ENCODE measurements around the gene PTOV1. TPM values are rescaled to one million over a fixed set of nuclear protein-coding genes. Genes with fewer than 3 reads are reported as not detected.

PTOV1 gene
- total and polyA plus RNA-seq, 2 of the 13 experiments (the other 11 are each of a cell fraction or from before 2014, with no cell fraction given) = 63.5 to 68.5 TPM

DNA sequence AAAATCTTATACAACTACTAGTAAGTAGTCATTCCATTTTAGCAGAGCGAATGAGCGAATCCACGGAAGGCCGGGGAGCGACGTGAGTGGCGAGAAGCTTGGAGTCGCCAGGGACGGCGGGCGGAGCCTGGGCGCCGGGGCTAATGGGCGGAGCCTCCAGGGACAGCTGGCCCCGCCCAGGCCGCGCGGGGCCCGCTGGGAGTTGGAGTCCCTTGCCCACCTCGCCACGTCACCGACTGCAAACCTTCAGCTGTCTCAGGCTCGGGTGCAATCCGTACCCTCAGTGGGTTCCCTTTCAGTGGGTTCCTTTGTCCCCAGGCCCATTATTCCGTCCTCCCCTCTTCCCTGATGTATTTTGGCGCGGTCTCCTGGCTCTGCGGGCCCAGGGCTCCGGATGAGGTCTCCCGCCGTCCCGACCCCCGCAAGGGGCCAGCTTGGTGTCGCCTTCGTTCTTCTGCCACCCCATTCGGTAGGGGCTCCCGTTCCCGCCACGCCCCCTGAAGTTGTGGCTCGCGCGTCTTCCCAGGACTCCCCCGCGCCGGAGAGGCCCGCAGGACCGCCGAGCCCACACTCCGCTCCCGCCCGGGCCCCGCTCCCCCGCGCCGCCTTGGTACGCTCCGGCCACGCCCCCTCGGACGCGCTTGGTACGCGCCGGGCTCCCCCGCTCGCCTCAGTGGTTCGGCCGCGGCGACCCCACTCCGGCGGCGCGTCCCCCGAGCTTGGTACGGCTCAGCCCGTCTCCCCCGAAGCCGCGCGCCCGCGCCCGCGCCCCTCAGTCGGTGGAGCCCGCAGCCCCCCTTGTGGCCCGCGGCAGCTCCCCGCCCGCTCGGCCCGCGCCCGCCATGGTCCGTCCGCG lies at the start of gene PTOV1 (continued):
- TF ChIP-seq, protein P1, sequence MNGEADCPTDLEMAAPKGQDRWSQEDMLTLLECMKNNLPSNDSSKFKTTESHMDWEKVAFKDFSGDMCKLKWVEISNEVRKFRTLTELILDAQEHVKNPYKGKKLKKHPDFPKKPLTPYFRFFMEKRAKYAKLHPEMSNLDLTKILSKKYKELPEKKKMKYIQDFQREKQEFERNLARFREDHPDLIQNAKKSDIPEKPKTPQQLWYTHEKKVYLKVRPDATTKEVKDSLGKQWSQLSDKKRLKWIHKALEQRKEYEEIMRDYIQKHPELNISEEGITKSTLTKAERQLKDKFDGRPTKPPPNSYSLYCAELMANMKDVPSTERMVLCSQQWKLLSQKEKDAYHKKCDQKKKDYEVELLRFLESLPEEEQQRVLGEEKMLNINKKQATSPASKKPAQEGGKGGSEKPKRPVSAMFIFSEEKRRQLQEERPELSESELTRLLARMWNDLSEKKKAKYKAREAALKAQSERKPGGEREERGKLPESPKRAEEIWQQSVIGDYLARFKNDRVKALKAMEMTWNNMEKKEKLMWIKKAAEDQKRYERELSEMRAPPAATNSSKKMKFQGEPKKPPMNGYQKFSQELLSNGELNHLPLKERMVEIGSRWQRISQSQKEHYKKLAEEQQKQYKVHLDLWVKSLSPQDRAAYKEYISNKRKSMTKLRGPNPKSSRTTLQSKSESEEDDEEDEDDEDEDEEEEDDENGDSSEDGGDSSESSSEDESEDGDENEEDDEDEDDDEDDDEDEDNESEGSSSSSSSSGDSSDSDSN (CRISPR knock-in tag; IDR thresholded peaks at IDR 0.05) = no peak; the same call in none of the 2 replicates
- TF ChIP-seq, protein P2, sequence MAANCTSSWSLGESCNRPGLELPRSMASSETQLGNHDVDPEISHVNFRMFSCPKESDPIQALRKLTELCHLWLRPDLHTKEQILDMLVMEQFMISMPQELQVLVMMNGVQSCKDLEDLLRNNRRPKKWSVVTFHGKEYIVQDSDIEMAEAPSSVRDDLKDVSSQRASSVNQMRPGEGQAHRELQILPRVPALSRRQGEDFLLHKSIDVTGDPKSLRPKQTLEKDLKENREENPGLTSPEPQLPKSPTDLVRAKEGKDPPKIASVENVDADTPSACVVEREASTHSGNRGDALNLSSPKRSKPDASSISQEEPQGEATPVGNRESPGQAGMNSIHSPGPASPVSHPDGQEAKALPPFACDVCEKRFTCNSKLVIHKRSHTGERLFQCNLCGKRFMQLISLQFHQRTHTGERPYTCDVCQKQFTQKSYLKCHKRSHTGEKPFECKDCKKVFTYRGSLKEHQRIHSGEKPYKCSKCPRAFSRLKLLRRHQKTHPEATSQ (CRISPR knock-in tag; IDR thresholded peaks at IDR 0.05; ENCODE audit: borderline replicate concordance) = no peak
- TF ChIP-seq ZSCAN9 (CRISPR knock-in tag; IDR thresholded peaks at IDR 0.05; ENCODE audit: borderline replicate concordance) (0 out of 2 replicates have a peak, but pooled peaks have one; percentile 20), ZNF12 (CRISPR knock-in tag; IDR thresholded peaks at IDR 0.05) (peak; percentile 23; the same call in 1 of the 2 replicates), SP5 (CRISPR knock-in tag; IDR thresholded peaks at IDR 0.05; ENCODE audit: borderline replicate concordance, low read depth) (peak; percentile 85; the same call in 1 of the 2 replicates), ATF7-NPFF (CRISPR knock-in tag; IDR thresholded peaks at IDR 0.05; ENCODE audit: low read depth) (0 out of 2 replicates have a peak, but pooled peaks have one; percentile 55), EED (CRISPR knock-in tag; IDR thresholded peaks at IDR 0.05) (0 out of 2 replicates have a peak, but pooled peaks have one; percentile 68), ZFX (CRISPR knock-in tag; IDR thresholded peaks at IDR 0.05; ENCODE audit: low read depth) (peak; percentile 97), GATA4 (IDR thresholded peaks at IDR 0.05; ENCODE audit: borderline replicate concordance, low read depth) (no peak), MAFF (IDR thresholded peaks at IDR 0.05; ENCODE audit: low read depth, low read length) (no peak), ZNF274 (CRISPR knock-in tag; IDR thresholded peaks at IDR 0.05) (peak; percentile 55), ZNF350 (CRISPR knock-in tag; IDR thresholded peaks at IDR 0.05; ENCODE audit: borderline replicate concordance, low read depth) (peak; percentile 55; the same call in 1 of the 2 replicates), ZFYVE20 (CRISPR knock-in tag; IDR thresholded peaks at IDR 0.05; ENCODE audit: borderline replicate concordance, low read depth) (no peak), PPARG (CRISPR knock-in tag; conservative IDR thresholded peaks at IDR 0.05) (peak; percentile 23; the same call in 1 of the 2 replicates), NBN (conservative IDR thresholded peaks at IDR 0.05) (no peak)
- TF ChIP-seq, protein P3, sequence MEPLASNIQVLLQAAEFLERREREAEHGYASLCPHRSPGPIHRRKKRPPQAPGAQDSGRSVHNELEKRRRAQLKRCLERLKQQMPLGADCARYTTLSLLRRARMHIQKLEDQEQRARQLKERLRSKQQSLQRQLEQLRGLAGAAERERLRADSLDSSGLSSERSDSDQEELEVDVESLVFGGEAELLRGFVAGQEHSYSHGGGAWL (CRISPR knock-in tag; IDR thresholded peaks at IDR 0.05) = peak; percentile 62; the same call in 1 of the 2 replicates
- TF ChIP-seq, protein P4, sequence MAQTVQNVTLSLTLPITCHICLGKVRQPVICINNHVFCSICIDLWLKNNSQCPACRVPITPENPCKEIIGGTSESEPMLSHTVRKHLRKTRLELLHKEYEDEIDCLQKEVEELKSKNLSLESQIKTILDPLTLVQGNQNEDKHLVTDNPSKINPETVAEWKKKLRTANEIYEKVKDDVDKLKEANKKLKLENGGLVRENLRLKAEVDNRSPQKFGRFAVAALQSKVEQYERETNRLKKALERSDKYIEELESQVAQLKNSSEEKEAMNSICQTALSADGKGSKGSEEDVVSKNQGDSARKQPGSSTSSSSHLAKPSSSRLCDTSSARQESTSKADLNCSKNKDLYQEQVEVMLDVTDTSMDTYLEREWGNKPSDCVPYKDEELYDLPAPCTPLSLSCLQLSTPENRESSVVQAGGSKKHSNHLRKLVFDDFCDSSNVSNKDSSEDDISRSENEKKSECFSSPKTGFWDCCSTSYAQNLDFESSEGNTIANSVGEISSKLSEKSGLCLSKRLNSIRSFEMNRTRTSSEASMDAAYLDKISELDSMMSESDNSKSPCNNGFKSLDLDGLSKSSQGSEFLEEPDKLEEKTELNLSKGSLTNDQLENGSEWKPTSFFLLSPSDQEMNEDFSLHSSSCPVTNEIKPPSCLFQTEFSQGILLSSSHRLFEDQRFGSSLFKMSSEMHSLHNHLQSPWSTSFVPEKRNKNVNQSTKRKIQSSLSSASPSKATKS (CRISPR knock-in tag; IDR thresholded peaks at IDR 0.05) = no peak

All from HepG2 (cell line).